ENCODE results near the gene AMOTL1.

AMOTL1 gene

GRCh38 chr11:94815705-94816344 lies 47.7 kb downstream of the AMOTL1 start:
- no peak for DNase-seq

GRCh38 chr11:94820480-94820879 lies 52.3 kb downstream of the AMOTL1 start:
- no peak for DNase-seq

GRCh38 chr11:94821439-94821838 lies 53.3 kb downstream of the AMOTL1 start:
- no peak for DNase-seq

- no peak for DNase-seq
Observed at GRCh38 chr11:94822080-94822479, 53.9 kb downstream of the AMOTL1 start.

- DNase-seq: no peak
Observed at GRCh38 chr11:94823102-94823732, 55.1 kb downstream of the AMOTL1 start.

- DNase-seq: peak in 1 of 56 donors; percentile 10
Observed at GRCh38 chr11:94825031-94825430, 56.9 kb downstream of the AMOTL1 start.

GRCh38 chr11:94825481-94825880 lies 57.3 kb downstream of the AMOTL1 start:
- DNase-seq: no peak

GRCh38 chr11:94826415-94826814 lies 58.3 kb downstream of the AMOTL1 start:
- no peak for DNase-seq

GRCh38 chr11:94828088-94828487 lies 59.9 kb downstream of the AMOTL1 start:
- DNase-seq: no peak

- no peak for DNase-seq
Observed at GRCh38 chr11:94830722-94831510, 62.8 kb downstream of the AMOTL1 start.

- no peak for DNase-seq
Observed at GRCh38 chr11:94831529-94831928, 63.4 kb downstream of the AMOTL1 start.

- DNase-seq: no peak
Observed at GRCh38 chr11:94832604-94833235, 64.6 kb downstream of the AMOTL1 start.

- no peak for DNase-seq
Observed at GRCh38 chr11:94834911-94835593, 66.9 kb downstream of the AMOTL1 start.

- no peak for DNase-seq
Observed at GRCh38 chr11:94835594-94835927, 67.4 kb downstream of the AMOTL1 start.

GRCh38 chr11:94837317-94837716 lies 69.2 kb downstream of the AMOTL1 start:
- DNase-seq: peak in 2 of 56 donors; percentile 3 to 8

- DNase-seq: no peak
Observed at GRCh38 chr11:94838027-94838731, 70.0 kb downstream of the AMOTL1 start.

GRCh38 chr11:94840209-94840608 lies 72.1 kb downstream of the AMOTL1 start:
- no peak for DNase-seq

- DNase-seq: no peak
Observed at GRCh38 chr11:94844031-94844430, 75.9 kb downstream of the AMOTL1 start.

GRCh38 chr11:94845622-94846021 lies 77.5 kb downstream of the AMOTL1 start:
- DNase-seq: no peak

- no peak for DNase-seq
Observed at GRCh38 chr11:94849839-94850238, 81.7 kb downstream of the AMOTL1 start.
